Adrenal gland (tissue), 5 donors: ENCODE results near the gene HTRA3.

Source experiments
- POLR2A ChIP-seq, 2 donors: fragments of 450-650 bp; IDR thresholded peaks; one replicate each; pipeline ENCODE4 v1.6.1; 2017; ENCODE audit warnings: antibody characterized with exemption in 2 of 2, mild to moderate bottlenecking in 2 of 2, moderate library complexity in 1 of 2
- TF ChIP-seq, protein P1 (sequence below), 6 experiments: fragments of 450-650 bp in 4 of 6; fragments of 200-600 bp in 2 of 6; sonication (generic) in 1 of 6; IDR thresholded peaks; 1 replicate in 5 of 6; 2 replicates in 1 of 6; pipeline versions ENCODE4 v1.5.1 to v1.8.0; 2016 to 2021; ENCODE audit warnings: antibody characterized with exemption in 6 of 6, mild to moderate bottlenecking in 2 of 6, moderate library complexity in 1 of 6
- donor health status: DM: no; HTN: no; CAD: no.

DNA sequence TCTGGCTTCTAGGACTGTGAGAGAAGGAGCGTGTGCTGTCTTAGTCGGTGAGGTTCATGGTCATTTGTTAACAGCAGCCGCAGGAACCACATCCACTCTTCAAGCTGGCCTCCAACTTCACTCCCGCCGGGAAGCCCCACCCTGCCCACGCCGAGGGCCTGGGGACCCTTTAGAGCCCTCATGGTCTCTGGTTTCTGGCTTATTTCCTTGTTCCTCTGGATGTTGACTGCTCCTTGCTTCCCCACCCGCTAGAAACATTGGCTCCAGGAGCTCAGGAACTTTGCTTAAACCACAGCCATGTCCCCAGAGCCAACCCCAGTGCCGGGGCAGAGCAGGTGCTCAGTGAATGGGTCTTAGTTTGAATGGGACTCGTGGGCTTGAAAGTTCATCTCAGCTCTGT, 40.8 kb downstream of the HTRA3 start:
- TF ChIP-seq, protein P1, sequence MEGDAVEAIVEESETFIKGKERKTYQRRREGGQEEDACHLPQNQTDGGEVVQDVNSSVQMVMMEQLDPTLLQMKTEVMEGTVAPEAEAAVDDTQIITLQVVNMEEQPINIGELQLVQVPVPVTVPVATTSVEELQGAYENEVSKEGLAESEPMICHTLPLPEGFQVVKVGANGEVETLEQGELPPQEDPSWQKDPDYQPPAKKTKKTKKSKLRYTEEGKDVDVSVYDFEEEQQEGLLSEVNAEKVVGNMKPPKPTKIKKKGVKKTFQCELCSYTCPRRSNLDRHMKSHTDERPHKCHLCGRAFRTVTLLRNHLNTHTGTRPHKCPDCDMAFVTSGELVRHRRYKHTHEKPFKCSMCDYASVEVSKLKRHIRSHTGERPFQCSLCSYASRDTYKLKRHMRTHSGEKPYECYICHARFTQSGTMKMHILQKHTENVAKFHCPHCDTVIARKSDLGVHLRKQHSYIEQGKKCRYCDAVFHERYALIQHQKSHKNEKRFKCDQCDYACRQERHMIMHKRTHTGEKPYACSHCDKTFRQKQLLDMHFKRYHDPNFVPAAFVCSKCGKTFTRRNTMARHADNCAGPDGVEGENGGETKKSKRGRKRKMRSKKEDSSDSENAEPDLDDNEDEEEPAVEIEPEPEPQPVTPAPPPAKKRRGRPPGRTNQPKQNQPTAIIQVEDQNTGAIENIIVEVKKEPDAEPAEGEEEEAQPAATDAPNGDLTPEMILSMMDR (IDR thresholded peaks at IDR 0.05): no peak
- no peak for TF ChIP-seq POLR2A (IDR thresholded peaks at IDR 0.05)
